Testis (tissue), 3 donors: ENCODE measurements around the gene TMEM119. TPM values are rescaled to one million over a fixed set of nuclear protein-coding genes. Genes with fewer than 3 reads are reported as not detected.

ENCODE experiments used
- DNase-seq: peaks from one replicate; pipeline ENCODE4 v3.0.0-alpha.2; 2019
- H3K27ac ChIP-seq, 2 donors: fragments of 200-600 bp; sonication (generic); one replicate each; pipeline ENCODE4 v1.5.1; 2019
- H3K27me3 ChIP-seq: fragments of 200-600 bp; sonication (generic); one replicate; pipeline ENCODE4 v1.5.1; 2019
- H3K36me3 ChIP-seq: fragments of 200-600 bp; sonication (generic); one replicate; pipeline ENCODE4 v1.5.1; 2017; ENCODE audit warnings: low read depth; ENCODE audit errors: missing control alignments
- H3K4me1 ChIP-seq: fragments of 200-600 bp; sonication (generic); one replicate; pipeline ENCODE4 v1.5.1; 2019
- H3K4me3 ChIP-seq, 2 donors: fragments of 200-600 bp; sonication (generic); one replicate each; pipeline ENCODE4 v1.5.1; 2017 to 2019
- H3K9me3 ChIP-seq: fragments of 200-600 bp; sonication (generic); one replicate; pipeline ENCODE4 v1.5.1; 2017
- CTCF ChIP-seq, 3 experiments: fragments of 450-650 bp in 2 of 3; fragments of 200-600 bp in 1 of 3; sonication (generic) in 1 of 3; IDR thresholded peaks; one replicate each; pipeline ENCODE4 v1.5.1; 2016 to 2019; ENCODE audit warnings: antibody characterized with exemption in 3 of 3, mild to moderate bottlenecking in 2 of 3, moderate library complexity in 1 of 3
- POLR2A ChIP-seq: fragments of 450-650 bp; IDR thresholded peaks from one replicate; pipeline ENCODE4 v1.6.1; 2017; ENCODE audit warnings: antibody characterized with exemption, mild to moderate bottlenecking, moderate library complexity
- WGBS, 2 donors: methylation state at CpG; one replicate each; pipeline ENCODE4 v1.1.5; 2018; 5-methylcytosine and 5-hydroxymethylcytosine counted together
- intact Hi-C: fragments of 100-400 bp; cut with DNase I; formaldehyde crosslinking; loops from one replicate; pipeline ENCODE4 v1.15.1; 2023; ENCODE audit warnings: low total_unique reads
- polyA plus RNA-seq: library from polyadenylated mRNA; stranded (reverse); fragments of 350-450 nt; fragmentation: Illumina TruSeq; extraction: RNeasy Lipid Tissue Mini Kit (QIAGEN cat#74804); gene quantifications from one replicate; pipeline ENCODE4 v1.2.3, GENCODE V29; 2014; ENCODE audit warnings: low read depth, low replicate concordance; ENCODE audit not compliant: insufficient read depth
- total RNA-seq, 2 donors: library from RNA; depleted of rRNA; stranded (reverse); fragments of >200 nt; gene quantifications; one replicate each; pipeline ENCODE4 v1.2.3, GENCODE V29; 2016

TMEM119 gene
- total and polyA plus RNA-seq, 3 donors from 2014 or later, result 5.3 to 17.1 (median 9.6) TPM

- no peaks in the 10 kb centered on the region for H3K9me3 ChIP-seq
Measured at GRCh38 chr12:108600702-108601007, 2.8 kb upstream of the TMEM119 start.

GRCh38 chr12:108599948-108600701 is 2.2 kb upstream of the TMEM119 start:
- Histone ChIP-seq H3K27me3 (no peaks in the 10 kb centered on the region), H3K9me3 (no peaks in the 10 kb centered on the region), H3K4me3 (no peak overlapping the region), H3K27ac (no peak overlapping the region), H3K36me3 (no peaks in the 10 kb centered on the region), H3K4me1 (no peaks in the 10 kb centered on the region)
- intact Hi-C loops, result no loop called here
- 79 to 91% methylated on average over 10 of the region's 10 CpGs for WGBS, 2 donors
- TF ChIP-seq POLR2A, result no peak
- no peak for TF ChIP-seq CTCF (IDR thresholded peaks at IDR 0.05)
- no peak for DNase-seq

More at GRCh38 chr12:108600702-108601007, 2.8 kb upstream of the TMEM119 start:
- intact Hi-C loops, result no loop called here
- H3K4me3 ChIP-seq, result no peak overlapping the region
- H3K36me3 ChIP-seq, result no peaks in the 10 kb centered on the region
- no peaks in the 10 kb centered on the region for H3K27me3 ChIP-seq
- DNase-seq, result no peak
- no peak overlapping the region for H3K27ac ChIP-seq
- 83 to 85% methylated on average over 4 of the region's 4 CpGs for WGBS, 2 donors
- no peaks in the 10 kb centered on the region for H3K4me1 ChIP-seq
- TF ChIP-seq POLR2A, result no peak
- no peak for TF ChIP-seq CTCF (IDR thresholded peaks at IDR 0.05)

GRCh38 chr12:108599541-108599940 is 1.7 kb upstream of the TMEM119 start:
- 84 to 85% methylated on average over 5 to 6 of the region's 6 CpGs for WGBS, 2 donors
- H3K27me3 ChIP-seq, result no peaks in the 10 kb centered on the region
- H3K4me1 ChIP-seq, result no peaks in the 10 kb centered on the region
- H3K27ac ChIP-seq, result no peak overlapping the region
- H3K36me3 ChIP-seq, result no peaks in the 10 kb centered on the region
- H3K9me3 ChIP-seq, result no peaks in the 10 kb centered on the region
- no peak overlapping the region for H3K4me3 ChIP-seq
- intact Hi-C loops, result no loop called here
- DNase-seq, result no peak
- no peak for TF ChIP-seq CTCF (IDR thresholded peaks at IDR 0.05)
- no peak for TF ChIP-seq POLR2A

GRCh38 chr12:108598553-108599250 is 818 bp upstream of the TMEM119 start:
- no peaks in the 10 kb centered on the region for H3K36me3 ChIP-seq
- no peak overlapping the region for H3K27ac ChIP-seq
- no peaks in the 10 kb centered on the region for H3K4me1 ChIP-seq
- 89 to 93% methylated on average over 11 of the region's 11 CpGs for WGBS, 2 donors
- no peaks in the 10 kb centered on the region for H3K9me3 ChIP-seq
- no peaks in the 10 kb centered on the region for H3K27me3 ChIP-seq
- TF ChIP-seq CTCF (IDR thresholded peaks at IDR 0.05) (no peak), POLR2A (no peak)
- DNase-seq, result no peak
- intact Hi-C loops, result no loop called here
- H3K4me3 ChIP-seq, result no peak overlapping the region
